ENCODE results near the gene IMPDH1. TPM values are rescaled to one million over a fixed set of nuclear protein-coding genes. Genes with fewer than 3 reads are reported as not detected.

The IMPDH1 gene
- total RNA-seq, 2 donors from 2014 or later: 48.1 to 59.7 TPM

DNA sequence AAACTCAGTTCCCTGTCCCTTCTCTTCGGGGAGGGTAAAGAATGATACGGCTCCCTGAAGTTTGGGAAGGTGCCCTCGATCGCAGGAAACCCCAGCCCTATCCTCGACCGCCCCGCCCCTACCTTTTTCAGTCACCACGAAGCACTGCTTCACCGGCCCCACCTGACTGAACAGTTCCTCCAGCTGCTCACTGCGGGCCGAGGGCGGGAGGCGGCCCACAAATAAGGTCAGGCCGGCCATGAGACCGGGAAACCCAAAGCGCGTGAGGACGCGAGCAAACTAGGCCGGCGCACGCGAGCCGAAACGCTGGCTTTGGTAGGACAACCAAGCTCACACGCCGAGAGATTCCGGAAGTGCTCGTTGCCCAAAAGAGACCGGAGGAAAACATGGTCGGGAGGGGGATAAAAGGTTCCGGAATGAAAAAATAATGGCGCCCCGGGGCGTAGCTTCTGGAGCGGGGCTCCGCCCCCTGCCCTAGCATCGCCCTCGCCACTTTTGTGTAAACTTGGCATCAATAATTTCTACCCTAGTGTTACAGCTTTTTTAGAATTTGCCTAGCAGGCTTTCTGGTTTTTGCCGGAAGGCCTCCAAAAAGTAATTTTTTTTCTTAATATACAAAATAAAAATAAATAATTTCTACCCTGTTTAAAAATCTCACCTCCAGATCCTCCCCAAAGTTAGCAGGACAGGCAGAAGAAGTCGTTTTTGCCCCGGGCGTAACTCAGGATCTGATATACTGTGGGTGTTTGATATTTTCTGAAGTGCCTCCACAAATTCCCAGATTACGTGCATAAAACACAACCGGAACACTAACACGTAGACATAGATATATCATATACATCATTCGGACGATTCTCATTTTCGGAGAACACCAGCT is 66.0 kb downstream of the IMPDH1 start, which contains the start of gene RBM28:
RBM28 (minus strand) TSS at position 355 of the 877 bp plus-strand sequence; CDS start at position 240, 115 bp downstream.
- ATAC-seq (ENCODE audit: insufficient number of reproducible peaks, low FRiP score, low read depth): peak; percentile 85
- Histone ChIP-seq H3K36me3 (no peaks in the 10 kb centered on the region), H3K4me1 (ENCODE audit: control insufficient read depth in 1 of 2, low read depth in 2 of 2) (peaks cover 19 to 22% of the 10 kb centered on the region in 2 donors), H3K4me3 (peak within 1 kb of the TSS; percentile 93), H3K27ac (peak within 1 kb of the TSS; percentile 73 to 75), H3K9me3 (no peaks in the 10 kb centered on the region), H3K27me3 (replicated peaks; ENCODE audit: insufficient read depth) (no peaks in the 10 kb centered on the region)
- TF ChIP-seq, protein P1, sequence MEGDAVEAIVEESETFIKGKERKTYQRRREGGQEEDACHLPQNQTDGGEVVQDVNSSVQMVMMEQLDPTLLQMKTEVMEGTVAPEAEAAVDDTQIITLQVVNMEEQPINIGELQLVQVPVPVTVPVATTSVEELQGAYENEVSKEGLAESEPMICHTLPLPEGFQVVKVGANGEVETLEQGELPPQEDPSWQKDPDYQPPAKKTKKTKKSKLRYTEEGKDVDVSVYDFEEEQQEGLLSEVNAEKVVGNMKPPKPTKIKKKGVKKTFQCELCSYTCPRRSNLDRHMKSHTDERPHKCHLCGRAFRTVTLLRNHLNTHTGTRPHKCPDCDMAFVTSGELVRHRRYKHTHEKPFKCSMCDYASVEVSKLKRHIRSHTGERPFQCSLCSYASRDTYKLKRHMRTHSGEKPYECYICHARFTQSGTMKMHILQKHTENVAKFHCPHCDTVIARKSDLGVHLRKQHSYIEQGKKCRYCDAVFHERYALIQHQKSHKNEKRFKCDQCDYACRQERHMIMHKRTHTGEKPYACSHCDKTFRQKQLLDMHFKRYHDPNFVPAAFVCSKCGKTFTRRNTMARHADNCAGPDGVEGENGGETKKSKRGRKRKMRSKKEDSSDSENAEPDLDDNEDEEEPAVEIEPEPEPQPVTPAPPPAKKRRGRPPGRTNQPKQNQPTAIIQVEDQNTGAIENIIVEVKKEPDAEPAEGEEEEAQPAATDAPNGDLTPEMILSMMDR (IDR thresholded peaks at IDR 0.05): no peak
- DNase-seq (ENCODE audit: low spot score): peak; percentile 64

Other genes with a start within 250 kb of the IMPDH1 start
- gene LEP, start 168.7 kb downstream of the IMPDH1 start, total RNA-seq: not detected
- gene RBM28, start 66.1 kb downstream of the IMPDH1 start, total RNA-seq: 10 to 100 TPM; 20.6 to 49.2 TPM
- 1 to 10 TPM; 2.2 to 3.7 TPM for gene PRRT4, start 48.3 kb downstream of the IMPDH1 start, total RNA-seq
- gene HILPDA, start 45.9 kb upstream of the IMPDH1 start, total RNA-seq: 10 to 100 TPM in 1 of 2 donors, 1 to 10 TPM in 1; 9.3 to 19.8 TPM
- 10 to 100 TPM; 14.6 to 49.0 TPM for gene METTL2B, start 66.8 kb upstream of the IMPDH1 start, total RNA-seq

Data from thoracic aorta (tissue), 2 donors.